ENCODE measurements around the gene RNU6-8.

Gene RNU6-8

GRCh38 chr14:32203928-32204357, 874 bp upstream of the RNU6-8 start:
- peak in 1 of 2 donors; percentile 16 for DNase-seq

- no peak for DNase-seq
These were observed 525 bp downstream of the RNU6-8 start for GRCh38 chr14:32202491-32202997.

- DNase-seq, result no peak
These were observed 1.1 kb downstream of the RNU6-8 start, which contains the start of gene RNU6-7 for GRCh38 chr14:32201816-32202490. Gene RNU6-7 (plus strand): TSS chr14:32202045.

- DNase-seq, result peak; percentile 63 to 78
These were observed 1.8 kb downstream of the RNU6-8 start for GRCh38 chr14:32201193-32201815.

GRCh38 chr14:32200368-32201192, 2.5 kb downstream of the RNU6-8 start:
- DNase-seq, result no peak

- no peak for DNase-seq
These were observed 5.2 kb downstream of the RNU6-8 start for GRCh38 chr14:32197919-32198318.

- no peak for DNase-seq
These were observed 7.4 kb downstream of the RNU6-8 start for GRCh38 chr14:32195636-32196035.

- DNase-seq, result no peak
These were observed 9.5 kb downstream of the RNU6-8 start for GRCh38 chr14:32193532-32193931.

GRCh38 chr14:32192712-32193373, 10.2 kb downstream of the RNU6-8 start:
- DNase-seq, result no peak

GRCh38 chr14:32190673-32191072, 12.4 kb downstream of the RNU6-8 start:
- DNase-seq, result no peak

GRCh38 chr14:32189811-32190210, 13.3 kb downstream of the RNU6-8 start:
- no peak for DNase-seq

GRCh38 chr14:32186248-32186647, 16.8 kb downstream of the RNU6-8 start:
- DNase-seq, result no peak

- no peak for DNase-seq
These were observed 18.0 kb downstream of the RNU6-8 start for GRCh38 chr14:32185097-32185496.

- DNase-seq, result no peak
These were observed 19.7 kb downstream of the RNU6-8 start for GRCh38 chr14:32183151-32184058.

GRCh38 chr14:32171469-32171868, 31.6 kb downstream of the RNU6-8 start:
- DNase-seq, result no peak

- DNase-seq, result no peak
These were observed 33.9 kb downstream of the RNU6-8 start for GRCh38 chr14:32169191-32169590.

- DNase-seq, result no peak
These were observed 35.2 kb downstream of the RNU6-8 start for GRCh38 chr14:32167907-32168306.

- no peak for DNase-seq
These were observed 36.1 kb downstream of the RNU6-8 start for GRCh38 chr14:32166924-32167323.

GRCh38 chr14:32166029-32166428, 37.0 kb downstream of the RNU6-8 start:
- DNase-seq, result no peak
